GM19328 (cell line): Measurements from ENCODE around the gene AICDA.
"Not testable (repeated sequence)": the region's sequence is repeated elsewhere in the genome, so short reads cannot be mapped to it uniquely, and the experiment has no call there.

ENCODE experiments used
- ATAC-seq: cut with Tn5 transposase; IDR thresholded peaks from one replicate; pipeline ENCODE4 v1.9.1; 2021; ENCODE audit warnings: mild to moderate bottlenecking, moderate library complexity; ENCODE audit not compliant: unreplicated experiment

The AICDA gene

DNA sequence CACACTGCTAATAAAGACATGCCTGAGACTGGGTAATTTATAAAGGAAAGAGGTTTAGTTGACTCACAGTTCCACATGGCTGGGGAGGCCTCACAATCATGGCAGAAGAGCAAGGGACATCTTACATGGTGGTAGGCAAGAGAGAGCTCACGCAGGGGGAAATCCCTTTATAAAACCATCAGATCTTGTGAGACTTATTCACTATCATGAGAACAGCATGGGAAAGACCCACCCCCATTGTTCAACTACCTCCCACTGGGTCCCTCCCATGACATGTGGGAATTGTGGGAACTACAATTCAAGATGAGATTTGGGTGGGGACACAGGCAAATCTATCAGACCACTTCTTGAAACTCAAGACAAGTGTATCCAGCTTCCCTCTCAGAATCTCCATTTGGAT lies 1.2 kb upstream of the AICDA start:
- ATAC-seq, result not testable (repeated sequence)

DNA sequence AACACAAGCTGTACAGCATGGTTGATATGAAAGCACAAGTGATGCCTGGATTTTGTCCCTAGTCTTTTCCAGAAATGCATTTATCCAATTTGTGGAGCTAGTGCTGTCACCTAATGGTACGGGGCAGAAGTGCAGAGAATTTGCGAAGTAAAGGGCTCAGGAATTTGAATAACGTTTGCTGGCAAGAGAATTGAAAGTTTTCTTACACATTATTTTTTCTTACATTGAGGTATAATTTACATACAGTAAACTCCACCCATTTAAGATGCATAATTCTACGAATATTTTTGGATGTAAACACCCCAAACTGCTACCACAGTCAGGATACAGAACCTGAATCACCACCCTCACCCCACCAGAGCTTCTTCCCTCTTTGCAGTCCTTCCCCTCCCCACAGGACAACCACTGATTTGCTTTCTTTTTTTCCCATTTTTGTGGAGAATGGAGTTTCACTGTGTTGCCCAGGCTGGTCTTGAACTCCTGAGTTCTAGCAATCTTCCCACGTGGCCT lies 3.5 kb downstream of the AICDA start:
- no peak for ATAC-seq

DNA sequence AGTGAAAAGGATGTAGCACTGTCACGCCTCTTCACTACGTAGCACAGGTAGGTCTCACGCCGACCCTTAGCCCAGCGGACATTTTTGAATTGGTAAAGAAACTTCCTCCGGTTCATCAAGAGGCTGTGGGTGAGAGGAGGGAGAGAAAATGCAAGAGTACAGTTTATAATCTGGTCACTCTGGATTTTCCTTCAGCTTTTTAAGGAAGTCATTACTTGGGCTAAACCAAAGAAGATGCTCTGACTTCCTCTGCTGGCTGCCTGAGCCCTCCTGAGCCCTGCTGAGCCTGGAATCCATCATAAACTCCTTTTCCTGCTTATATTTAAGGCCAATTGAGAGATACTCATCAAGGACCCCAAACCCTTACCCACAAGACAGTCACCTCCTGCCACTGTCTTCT lies 5.8 kb downstream of the AICDA start:
- ATAC-seq, result no peak

DNA sequence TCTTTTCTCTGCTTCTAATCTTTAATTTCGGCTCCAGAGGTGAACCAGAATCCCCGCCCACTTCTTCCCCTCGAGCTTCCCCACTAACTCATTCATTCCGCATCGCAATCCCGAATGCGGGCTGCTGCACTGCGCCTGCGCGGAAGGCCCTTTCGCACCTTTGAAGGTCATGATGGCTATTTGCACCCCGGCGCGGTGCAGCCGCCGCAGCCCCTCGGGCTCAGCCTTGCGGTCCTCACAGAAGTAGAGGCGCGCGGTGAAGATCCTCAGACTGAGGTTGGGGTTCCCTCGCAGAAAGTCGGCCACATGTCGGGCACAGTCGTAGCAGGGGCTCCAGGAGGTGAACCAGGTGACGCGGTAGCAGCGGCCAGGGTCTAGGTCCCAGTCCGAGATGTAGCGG lies 7.6 kb downstream of the AICDA start:
- no peak for ATAC-seq

DNA sequence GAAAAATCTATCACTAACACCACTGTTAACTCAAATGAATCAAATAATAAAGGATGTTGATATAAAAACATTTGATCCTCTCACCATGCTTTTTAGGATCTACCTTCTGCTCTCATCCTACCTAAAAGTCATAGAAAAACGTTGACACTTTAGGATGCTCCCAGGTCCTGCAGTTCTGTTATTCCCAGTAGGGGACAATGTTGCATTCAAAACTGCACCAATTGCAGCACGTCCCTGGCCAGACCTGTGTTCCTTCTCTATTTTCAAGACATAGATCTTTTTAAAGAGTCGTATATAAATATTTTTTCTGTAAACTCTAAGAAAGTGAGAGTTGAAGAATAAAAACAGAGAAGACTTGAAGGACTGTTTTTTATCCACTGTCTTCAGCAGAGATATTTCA lies 8.8 kb downstream of the AICDA start:
- no peak for ATAC-seq

DNA sequence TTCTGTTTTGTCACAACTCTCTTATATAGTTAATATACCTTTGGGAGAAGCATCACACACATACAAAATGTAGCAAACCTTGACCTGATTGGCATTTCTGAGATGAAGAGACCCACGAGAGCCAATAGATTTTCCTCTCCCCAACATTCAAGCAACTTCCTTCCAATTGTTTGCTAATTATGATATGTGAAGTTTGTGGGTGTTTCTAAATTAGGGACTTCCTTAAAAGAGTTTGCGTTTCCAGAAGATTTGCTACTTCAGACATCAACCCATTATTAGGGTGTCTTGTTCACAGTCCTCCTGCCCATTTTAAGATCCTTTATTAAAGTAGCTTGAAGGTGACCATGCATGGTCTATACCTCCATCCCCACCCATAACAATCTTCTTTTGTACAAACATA lies 9.4 kb downstream of the AICDA start:
- ATAC-seq, result no peak

DNA sequence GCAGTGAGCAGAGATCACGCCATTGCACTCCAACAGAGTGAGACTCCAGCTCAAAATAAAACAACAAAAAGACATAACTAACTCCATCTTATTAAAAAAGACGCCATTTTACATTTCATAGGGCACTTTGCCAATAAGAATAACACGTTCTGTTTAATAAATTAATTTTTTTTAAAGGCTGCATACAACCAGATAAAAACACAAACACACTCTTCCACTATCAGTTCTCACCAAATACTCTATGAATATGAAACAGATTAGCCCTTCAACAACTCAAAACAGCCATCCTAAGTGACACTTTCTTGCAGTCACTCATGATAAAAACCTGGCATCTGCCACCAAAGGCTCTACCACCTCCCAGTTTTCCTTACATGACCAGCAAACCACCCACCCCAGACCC lies 16.1 kb downstream of the AICDA start:
- ATAC-seq, result no peak

DNA sequence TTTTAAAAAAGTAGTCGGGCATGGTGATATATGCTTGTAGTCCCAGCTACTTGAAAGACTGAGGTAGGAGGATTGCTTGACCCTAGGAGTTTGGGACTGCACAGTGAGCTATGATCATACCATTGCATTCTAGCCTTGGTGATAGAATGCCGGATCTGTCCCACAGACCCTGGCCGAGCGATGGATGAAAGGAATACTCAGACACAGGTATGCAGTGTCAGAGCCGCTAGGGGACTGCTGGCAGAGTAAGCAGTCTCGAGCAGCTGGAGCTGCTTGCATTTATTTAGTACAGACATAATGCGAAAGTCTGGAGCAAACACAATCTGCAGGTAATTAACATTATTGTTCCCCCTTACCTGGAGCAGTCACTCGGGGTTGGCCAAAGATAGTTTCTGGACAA lies 18.6 kb downstream of the AICDA start:
- no peak for ATAC-seq

DNA sequence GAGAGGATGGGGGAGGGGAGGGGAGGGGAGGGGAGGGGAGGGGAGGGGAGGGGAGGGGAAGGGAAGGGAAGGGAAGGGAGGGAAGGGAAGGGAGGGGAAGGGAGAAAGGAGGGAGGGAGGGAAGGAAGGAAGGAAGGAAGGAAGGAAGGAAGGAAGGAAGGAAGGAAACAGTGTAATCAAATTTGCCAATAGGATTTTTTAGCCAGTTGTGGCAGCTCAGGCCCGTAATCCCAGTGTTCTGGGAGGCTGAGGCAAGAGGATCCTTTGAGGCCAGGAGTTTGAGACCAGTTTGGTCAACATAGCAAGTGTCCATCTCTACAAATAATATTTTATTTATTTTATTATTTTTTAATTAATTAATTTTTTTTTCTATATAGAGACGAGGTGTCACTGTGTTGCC lies 19.4 kb downstream of the AICDA start:
- ATAC-seq, result no peak

DNA sequence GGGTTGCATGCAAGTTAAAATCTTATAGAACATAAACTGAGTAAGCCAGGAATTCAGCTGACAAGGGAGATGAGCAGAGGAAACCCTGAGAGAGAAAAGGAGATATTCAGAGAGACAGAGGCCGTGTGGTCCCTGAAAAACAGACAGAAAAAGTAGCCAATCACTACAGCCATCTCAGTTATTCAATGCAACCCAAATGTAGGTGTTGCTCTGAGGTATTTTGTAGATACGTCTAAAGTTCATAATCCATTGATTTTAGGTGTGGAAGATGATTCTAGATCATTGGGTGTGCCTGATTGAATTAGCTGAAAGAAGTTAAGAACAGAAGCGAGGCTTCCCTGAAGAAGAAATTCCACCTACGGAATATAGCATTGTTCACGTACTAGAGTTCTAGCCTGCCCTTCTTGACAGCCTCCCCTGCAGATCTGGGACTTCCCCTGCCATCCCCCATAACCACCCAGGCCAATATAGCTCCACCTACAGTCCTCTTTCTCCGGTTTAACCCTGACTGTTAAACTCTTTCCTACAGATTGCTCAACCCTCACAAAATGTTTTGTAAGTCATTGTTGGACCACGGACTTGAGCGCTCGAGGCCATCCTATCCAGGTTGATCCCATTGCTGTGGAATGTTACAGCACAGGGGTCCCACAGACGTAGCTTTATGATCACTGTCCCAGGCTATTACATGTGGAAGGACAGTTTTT lies 21.7 kb downstream of the AICDA start:
- peak; percentile 81 for ATAC-seq

DNA sequence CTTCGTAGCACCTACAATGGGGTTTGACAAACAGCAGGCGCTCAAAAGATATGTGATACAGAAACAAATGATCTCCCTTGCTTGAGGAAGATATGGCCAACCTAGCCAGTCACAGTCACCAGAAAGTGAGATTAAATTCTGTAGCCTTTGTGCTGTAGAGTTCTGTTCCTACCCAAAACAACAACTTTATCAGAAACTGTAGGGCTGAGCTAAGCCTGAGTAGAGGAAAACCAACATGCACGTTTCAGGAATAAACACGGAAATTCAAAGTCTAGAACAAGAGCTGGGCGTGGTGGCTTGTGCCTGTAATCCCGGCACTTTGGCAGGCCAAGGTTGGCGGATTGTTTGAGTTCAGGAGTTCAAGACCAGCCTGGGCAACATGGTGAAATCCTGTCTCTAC lies 23.0 kb downstream of the AICDA start:
- no peak for ATAC-seq

DNA sequence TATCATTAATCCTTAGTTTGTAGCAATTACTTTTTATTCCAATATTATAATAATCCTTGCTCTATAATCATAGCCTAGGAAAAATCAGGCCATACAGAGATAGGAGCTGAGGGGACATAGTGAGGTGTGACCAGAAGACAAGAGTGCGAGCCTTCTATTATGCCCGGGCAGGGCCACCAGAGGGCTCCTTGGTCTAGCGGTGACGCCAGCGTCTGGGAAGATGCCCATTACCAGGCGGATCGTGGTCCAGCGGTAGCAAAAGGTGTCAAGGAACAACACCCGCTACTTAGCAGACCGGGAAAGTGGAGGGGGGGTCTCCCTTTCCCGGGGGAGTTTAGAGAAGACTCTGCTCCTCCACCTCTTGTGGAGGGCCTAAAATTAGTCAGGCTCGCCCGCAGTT lies 28.2 kb downstream of the AICDA start:
- not testable (repeated sequence) for ATAC-seq

DNA sequence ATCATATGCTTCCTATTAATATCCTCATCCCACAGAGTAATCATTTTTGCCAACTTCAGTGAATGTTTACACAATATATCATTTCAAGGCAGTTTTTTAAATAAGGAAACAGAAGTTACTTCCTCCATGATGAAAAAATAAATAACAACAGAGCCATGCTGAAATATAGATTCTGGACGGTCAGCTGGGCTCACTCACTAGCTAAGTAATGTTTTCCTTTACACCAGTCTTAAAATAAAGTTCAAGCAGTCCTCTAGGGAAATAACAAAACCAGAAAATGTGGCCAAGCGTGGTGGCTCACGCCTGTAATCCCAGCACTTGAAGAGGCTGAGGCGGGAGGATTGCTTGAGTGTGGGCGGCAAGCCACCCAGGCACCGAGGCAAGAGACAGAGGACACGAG lies 28.7 kb downstream of the AICDA start:
- ATAC-seq, result no peak

DNA sequence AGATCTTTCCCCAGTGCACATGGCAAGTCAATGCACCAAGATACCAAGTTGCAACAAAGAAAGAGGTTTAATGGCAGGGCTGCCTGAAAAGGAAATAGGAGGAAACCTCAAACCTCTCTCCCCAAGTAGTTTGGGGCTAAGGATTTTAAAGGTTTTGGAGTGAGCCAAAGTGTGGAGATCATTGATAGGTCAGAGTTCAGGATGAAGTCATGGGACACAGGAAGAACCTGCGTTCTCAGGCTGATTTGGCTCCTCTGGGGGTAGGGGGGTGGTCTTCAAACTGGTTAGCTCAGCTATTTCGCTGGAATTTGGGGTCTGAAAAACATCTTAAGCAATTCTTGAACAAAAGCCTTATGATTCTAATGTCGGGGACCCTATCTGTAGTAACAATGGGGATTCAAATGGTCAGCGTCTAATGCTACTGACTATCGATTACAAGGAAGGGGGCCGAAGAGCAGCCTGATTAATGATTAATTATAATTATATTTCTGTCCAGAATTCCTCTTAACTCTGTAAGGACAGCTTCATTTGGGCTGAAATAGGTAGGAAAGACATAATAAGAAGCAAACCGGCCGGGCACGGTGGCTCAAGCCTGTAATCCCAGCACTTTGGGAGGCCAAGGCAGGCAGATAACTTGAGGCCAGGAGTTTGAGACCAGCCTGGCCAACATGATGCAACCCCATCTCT lies 31.4 kb downstream of the AICDA start:
- ATAC-seq, result no peak

DNA sequence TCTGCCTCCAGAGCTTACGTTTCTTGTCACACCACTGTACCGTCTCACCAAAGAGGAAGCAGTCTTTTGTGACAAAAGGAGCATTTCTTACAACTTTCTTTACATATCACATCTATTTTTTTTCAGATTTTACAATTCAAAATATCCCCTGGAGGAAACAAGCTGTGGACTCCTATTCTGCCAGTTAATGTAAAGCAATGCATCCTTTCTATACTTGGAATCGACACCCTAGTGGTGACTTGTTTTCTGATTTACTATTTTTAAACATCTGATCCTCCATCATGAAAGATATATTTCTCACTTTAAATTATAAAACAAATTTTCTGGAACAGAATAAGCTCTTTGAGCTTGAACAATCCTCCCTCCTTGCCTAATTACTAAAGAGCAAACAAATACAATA lies 34.8 kb downstream of the AICDA start:
- no peak for ATAC-seq

DNA sequence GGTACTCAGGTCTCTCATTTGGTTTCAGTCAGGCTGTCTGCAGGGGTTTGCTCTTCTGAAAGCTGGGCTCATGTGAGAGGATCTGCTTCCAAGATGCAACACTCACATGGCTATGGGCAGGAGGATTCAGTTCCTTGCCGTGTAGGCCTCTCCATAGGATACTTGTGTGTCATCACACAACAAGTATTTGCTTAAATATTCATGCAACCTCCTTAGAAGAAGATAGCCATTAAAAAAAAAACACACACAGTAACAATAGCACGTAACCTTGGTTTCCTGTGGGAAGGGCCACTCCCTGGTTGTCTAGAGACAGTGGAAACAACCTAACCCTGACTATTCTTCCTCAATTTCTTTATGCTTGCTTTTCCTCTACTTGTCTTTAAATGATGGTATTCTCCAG lies 40.2 kb downstream of the AICDA start:
- no peak for ATAC-seq

DNA sequence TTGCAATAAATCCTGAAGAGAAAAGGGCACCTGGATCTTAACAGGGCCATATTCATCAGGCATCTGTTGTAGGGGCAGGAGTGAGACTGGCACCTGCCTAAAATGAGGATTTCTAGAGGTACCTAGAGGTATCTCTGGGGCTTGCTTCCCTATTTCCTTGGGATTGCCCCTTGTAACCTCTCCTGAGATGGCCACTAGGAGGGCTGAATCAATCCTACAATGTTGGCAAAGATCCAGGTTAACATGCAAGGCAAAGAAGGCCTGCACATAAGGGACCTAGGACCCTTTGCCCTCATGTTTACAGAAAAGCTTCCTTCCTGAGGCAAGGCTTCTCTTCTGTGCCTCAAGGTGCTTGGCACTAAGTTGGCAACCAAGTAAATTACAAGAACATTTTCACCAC lies 46.1 kb downstream of the AICDA start:
- no peak for ATAC-seq

DNA sequence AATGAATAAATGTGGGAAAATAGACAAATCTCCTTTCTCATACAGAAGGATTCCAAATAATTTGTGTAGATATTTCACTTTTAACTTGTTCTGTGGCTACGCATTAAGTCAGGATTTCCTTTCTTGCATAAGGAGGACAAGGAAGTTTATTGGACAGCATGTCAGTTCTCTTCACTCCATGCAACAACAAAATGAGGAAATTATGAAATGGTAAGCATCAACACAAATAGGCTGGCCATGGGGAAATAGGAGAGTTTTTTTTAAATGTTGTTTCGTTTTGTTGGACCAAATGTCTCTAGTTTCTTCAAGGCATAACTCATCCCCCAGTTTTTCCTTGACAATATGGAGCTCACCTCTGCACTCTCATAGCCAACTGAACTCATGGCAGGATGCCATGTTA lies 46.6 kb downstream of the AICDA start:
- not testable (repeated sequence) for ATAC-seq

DNA sequence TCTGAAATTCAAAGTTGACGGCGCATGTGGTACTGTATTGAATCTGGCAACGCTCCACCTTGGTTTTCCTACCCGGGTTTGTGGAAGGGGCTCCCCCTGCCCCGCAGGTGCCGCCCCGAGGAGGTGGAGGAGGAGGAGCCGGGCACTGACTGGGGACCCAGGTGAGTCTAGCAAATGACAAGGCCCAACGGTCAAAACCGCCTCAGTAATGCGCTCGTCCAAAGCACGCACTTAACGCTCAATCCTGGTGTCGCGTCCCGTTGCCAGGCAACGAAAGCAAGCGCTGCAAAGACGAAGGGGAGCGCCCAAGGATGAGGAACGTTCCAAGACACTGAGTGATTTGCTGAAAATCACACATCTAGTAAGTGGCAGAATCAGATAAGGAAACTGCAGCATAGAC lies 48.0 kb downstream of the AICDA start:
- no peak for ATAC-seq

DNA sequence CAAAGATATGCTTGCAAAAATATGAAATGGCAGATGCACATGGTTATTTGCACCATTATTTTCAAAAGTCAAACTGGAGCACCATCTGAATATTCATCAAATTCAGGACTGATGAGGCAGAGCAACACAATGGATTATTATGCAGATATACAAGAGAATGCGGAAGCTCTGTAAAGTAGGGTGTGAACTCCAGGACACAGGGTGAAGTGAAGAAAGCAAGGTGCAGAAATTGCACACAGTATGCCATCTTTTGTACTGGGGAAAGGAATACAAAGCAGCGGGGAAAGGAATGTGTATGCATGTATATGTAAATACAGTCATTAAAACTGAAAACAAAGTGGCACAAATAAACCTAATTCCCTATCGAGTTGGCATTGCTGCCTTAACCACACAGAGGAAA lies 49.3 kb downstream of the AICDA start:
- ATAC-seq, result no peak

DNA sequence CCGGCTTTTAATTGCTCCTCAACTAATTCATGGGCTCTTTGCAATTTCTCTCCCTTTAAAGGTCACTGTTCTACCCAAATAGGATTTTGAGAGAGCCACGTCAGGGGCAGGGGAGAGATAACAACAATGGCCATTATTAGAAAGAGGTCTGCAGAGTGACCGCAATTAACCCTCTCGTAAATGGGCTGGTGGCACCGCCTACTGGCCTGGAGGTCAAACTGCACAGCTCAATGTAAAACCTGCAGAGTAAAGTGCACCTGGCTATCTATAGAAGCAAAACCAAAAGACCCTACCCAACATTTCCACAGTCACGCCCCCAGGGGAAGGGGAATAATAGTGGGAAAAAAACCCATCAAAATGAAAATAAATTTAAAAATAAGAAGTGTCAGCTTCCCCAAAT lies 50.3 kb downstream of the AICDA start:
- no peak for ATAC-seq

DNA sequence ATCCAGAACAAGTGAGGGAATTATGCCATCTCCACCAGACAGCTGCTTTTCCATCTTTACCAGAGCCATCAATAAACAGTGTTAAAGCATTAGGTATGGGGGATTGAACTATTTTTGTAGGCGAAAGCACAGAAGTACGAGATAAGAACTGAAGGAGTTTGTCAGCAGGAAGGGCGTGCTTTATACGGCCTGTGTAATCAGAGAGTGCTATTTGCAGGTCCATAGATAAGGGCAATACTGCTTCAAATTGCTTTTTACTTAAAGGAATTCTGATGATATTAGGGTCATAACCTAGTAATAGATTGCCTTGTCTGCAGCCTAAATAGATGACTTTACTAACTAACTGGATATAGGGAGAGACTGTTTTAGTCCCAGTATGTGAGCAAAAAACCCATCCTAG lies 51.6 kb downstream of the AICDA start:
- ATAC-seq, result no peak

DNA sequence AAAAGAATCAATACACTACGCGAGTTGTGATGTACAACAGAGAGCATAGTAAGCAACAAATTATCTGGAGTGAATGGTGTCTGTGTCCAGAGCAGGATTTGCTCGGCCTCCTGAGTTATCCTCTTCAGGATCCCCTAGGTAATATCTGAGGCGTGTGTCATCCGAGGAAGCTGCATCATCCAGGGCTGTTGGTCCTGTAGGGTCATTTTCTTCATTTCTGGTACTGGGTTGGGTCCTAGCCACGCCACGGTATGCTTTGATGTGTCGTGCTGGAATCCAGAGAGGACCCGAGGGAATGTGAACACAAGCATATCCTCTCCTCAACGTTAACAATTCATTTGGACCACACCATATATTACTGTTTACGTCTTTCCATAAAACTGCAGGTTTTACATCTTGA lies 53.0 kb downstream of the AICDA start:
- ATAC-seq, result no peak
